Ovary (tissue), 3 donors: Measurements from ENCODE around the gene FILIP1L.

Experiments
- EP300 ChIP-seq: sonication (generic); formaldehyde crosslinking; IDR thresholded peaks from one replicate; pipeline ENCODE4 v1.6.1; 2017; ENCODE audit warnings: antibody characterized with exemption
- POLR2A ChIP-seq: fragments of 450-650 bp; IDR thresholded peaks from one replicate; pipeline ENCODE4 v1.6.1; 2017; ENCODE audit warnings: antibody characterized with exemption, mild to moderate bottlenecking, moderate library complexity
- TF ChIP-seq, protein P1 (sequence below), 3 donors: fragments of 450-650 bp in 2 of 3; fragments of 200-600 bp in 1 of 3; IDR thresholded peaks; one replicate each; pipeline versions ENCODE4 v1.5.1 to v1.8.0; 2016 to 2022; ENCODE audit warnings: antibody characterized with exemption in 3 of 3, mild to moderate bottlenecking in 1 of 3
- donor health status: DM: no; HTN: no; CAD: no.

DNA sequence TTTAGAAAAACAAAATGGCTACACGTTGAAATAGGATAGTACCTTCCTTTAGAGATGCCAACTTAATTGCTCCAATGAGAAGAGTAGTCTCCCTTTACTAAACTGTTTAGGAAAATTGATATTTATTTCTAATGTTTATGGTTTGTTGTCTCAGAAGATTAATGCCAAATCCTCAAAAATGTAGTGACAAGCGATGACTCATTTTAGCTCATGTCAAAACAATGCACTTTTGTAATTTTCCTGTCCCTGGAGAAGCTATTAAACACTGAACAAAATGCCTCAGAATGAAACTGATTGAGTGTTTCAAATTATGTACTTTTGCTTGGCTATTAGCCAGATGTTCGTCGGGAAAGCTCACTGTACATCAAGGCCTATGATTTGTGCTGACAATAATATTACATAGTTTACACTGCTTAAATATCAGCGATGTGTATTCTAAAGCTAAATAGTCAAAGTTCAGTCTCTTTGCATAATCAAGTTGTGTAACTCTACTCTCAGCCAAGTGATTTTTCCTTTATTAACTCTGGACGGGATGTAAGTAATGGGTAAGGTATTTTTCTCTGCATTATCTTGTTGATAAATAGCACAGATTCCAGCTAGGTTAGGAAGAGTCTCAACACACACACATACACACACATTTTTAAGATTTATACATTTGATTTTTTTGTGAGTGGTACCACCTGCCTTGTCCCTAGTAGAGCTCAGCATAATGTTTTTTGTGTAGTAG lies 212.9 kb downstream of the FILIP1L start:
- TF ChIP-seq EP300 (no peak), POLR2A (no peak)
- TF ChIP-seq, protein P1, sequence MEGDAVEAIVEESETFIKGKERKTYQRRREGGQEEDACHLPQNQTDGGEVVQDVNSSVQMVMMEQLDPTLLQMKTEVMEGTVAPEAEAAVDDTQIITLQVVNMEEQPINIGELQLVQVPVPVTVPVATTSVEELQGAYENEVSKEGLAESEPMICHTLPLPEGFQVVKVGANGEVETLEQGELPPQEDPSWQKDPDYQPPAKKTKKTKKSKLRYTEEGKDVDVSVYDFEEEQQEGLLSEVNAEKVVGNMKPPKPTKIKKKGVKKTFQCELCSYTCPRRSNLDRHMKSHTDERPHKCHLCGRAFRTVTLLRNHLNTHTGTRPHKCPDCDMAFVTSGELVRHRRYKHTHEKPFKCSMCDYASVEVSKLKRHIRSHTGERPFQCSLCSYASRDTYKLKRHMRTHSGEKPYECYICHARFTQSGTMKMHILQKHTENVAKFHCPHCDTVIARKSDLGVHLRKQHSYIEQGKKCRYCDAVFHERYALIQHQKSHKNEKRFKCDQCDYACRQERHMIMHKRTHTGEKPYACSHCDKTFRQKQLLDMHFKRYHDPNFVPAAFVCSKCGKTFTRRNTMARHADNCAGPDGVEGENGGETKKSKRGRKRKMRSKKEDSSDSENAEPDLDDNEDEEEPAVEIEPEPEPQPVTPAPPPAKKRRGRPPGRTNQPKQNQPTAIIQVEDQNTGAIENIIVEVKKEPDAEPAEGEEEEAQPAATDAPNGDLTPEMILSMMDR (IDR thresholded peaks at IDR 0.05): no peak
